GM19351 (cell line): ENCODE data around the gene ULK3.

Experiments used
- ATAC-seq: cut with Tn5 transposase; IDR thresholded peaks from one replicate; pipeline ENCODE4 v1.9.1; 2021; ENCODE audit warnings: mild to moderate bottlenecking, moderate library complexity; ENCODE audit not compliant: unreplicated experiment

ULK3 gene

DNA sequence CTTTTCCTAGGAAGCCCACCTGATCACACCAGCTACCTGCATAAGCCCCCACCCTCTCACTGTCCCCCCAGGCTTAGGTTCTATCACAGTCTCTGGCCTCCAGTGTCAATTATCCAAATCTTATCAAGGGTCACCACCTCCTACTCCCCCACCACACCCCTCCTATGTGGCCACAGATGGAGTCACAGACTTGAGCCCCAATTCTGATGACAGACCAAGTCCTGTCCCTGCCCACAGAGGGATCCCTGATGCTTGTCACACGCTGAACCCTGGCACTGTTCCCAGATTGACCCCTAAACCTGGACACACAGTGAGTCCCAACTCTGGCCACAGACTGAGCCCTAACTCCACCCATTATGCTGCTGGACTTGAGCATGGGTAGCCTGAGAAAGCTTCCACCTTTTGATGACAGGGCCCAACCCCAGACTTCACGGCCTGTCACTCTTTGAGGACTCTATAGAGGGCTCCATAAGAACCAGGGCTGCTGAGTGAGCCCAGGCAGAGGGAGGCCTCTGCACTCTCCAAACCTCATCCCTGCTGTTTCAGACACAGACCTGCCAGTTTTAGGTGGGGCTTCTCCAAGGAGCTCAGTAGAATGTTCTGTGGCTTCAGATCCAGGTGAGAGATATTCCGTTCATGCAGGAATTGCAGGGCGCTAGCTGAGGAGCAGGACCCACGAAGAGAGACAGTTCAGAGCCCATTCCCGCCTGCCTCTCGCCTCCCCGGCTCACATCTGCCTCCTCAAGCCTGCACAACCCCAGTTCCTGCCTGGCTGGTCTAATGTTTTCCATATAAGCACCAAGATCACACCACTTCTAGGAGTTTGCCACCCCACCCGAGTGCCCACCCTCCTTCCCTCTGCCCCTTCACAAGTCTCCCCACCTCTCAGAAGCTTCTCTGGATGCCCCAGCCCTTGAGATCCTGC lies 1.8 kb downstream of the ULK3 start:
- ATAC-seq: no peak

DNA sequence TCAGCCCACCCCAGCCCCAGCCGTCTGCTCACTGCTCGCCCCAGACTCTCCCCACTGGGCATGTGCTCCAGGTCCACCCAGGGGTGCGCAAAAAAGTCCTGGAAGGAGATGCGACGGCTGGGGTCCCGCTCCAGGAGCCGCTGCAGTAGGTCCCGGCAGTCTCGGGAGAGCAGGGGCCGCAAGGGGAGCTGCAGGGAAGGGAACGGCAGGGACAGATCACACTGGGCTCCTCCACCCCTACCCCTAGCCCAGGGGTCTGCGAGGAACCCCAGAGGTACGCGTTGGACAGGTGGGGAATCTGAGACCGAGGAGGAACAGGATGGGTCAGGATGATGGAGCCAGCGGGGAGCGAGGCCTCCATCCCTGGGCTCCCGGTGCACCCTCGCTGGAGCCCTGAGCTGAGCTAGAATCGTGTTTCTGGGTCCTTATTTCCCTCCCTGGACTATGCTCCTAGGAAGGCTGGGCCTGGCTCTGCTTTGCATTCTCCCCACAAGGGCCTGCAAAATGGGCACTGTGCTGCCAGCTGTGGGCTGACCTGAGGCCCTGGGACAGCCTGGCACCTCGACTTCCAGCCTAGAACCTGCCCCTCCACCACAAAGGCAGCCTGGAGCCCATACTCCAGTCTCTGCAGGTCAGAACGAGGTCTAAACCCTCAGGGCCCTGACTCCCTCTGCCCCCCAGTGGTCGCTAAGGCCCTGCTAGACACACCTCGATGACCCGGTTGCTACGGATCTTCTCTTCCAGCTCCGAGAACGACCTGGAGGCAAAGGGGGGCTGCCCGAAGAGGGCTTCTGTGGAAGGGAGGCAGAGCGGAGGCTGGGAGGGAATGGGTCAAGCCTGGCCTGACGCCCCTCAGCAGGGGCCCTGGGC lies 3.2 kb downstream of the ULK3 start:
- no peak for ATAC-seq

DNA sequence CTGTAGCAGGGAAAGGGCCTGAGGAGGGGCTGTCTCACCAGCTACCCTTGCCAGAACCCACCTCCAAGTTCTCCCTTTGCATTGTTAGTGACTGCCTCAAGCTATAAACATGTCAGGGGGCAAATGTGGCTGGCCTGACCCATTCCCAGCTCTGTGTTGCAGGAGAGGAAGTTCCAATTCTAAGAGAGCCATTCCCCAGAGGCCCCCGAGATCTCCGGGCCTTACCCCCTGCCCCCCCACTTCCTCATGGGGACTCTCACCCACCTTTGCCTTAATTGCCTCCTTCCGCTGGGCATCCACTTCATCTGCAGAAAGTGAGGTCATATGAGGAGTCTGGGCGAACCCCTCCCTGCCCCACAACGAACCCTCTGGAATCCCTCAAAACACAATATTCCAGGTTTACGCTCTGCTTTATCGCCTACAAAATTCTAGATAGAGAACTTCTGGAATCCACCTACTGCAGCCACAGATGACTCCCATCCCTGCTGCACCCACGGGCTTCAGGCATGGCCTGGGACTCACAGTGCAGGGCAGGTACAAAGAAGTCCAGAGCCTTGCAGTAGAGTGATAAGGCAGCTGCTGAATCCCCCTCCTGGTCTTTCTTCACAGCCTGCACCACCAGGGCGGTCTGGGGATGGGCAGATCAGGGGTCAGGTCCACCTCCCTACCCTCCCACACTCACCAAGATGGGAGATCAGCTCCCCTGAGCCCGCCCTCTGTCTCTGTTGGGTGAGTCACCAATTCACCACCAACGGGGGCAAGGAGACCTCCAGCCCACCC lies 4.0 kb downstream of the ULK3 start:
- no peak for ATAC-seq

GRCh38 chr15:74838137-74838516 lies 4.8 kb downstream of the ULK3 start:
- no peak for ATAC-seq

DNA sequence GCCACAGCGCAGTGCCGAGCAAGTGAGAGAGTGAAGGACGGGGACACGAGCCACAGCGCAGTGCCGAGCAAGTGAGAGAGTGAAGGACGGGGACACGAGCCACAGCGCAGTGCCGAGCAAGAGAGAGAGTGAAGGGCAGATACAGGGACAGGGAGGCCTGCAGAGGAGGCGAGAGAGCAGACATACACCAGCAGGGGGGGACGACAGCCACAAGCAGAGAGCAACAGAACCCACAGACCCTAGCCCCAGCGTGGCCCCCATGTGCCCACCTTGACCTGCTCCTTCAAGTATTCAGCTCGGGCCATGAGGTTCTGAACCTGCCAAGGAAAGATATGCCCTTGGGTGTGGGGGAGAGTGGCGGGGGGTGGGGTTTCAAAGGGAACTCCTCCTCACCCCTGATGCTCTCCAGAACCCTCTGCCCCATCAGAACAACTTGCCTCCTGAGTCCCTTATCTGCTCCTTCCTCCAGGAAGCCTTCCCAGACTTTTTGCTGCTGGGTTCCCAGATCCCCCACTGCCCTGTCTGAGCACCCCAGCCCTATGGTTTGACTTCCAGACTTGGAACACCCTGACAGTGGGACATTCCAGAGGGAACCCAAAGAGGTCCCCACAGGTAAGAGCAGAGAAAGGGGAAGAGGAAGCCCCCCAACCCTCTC lies 5.3 kb downstream of the ULK3 start:
- no peak for ATAC-seq

DNA sequence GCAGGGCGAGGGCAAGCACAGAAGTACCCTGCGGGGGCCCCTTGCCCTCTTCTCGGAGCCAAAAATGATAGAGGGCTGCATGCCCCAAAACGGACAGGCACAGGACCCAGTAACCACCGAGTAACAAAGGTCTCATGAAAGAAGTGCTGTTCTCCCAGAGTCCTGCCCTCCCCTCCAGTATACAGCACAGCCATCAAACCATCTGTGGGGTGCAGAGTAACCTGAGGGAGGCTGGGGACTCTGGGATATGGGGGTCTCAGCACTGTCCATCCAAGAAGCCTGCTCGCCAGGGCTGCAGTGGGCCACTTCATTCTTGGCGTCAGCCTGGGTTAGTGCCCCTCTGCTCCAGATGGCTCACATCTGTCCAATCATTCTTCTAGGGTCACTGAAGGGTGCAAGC lies 6.1 kb downstream of the ULK3 start:
- no peak for ATAC-seq

DNA sequence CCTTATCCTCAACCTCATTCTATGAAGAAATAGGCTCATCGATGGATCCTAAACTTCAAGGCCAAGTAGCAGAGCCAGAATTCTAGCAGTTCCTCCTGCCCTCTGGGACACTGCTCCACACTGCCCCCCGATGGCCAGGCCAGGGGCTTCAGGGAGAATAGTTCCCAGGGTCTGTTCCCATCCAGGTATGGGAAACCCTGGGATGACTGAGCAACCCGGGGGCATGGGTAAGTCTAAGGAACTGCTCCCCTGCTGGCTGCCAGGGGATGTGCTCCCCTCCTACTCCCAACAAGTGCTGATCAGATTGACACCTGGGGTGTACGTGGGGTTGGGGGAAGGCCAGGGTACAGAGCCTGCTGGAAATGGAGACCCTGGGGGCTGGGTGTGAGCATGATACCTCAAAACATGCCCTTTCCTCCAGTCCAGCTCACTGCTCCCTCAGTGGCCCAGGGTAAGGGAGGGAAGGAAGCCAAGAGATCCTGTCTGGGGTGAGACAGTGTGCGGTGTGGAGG lies 7.6 kb downstream of the ULK3 start:
- no peak for ATAC-seq

GRCh38 chr15:74833376-74834107 lies 9.4 kb downstream of the ULK3 start:
- ATAC-seq: no peak

- no peak for ATAC-seq
Measured at GRCh38 chr15:74832826-74833225, 10.1 kb downstream of the ULK3 start.

DNA sequence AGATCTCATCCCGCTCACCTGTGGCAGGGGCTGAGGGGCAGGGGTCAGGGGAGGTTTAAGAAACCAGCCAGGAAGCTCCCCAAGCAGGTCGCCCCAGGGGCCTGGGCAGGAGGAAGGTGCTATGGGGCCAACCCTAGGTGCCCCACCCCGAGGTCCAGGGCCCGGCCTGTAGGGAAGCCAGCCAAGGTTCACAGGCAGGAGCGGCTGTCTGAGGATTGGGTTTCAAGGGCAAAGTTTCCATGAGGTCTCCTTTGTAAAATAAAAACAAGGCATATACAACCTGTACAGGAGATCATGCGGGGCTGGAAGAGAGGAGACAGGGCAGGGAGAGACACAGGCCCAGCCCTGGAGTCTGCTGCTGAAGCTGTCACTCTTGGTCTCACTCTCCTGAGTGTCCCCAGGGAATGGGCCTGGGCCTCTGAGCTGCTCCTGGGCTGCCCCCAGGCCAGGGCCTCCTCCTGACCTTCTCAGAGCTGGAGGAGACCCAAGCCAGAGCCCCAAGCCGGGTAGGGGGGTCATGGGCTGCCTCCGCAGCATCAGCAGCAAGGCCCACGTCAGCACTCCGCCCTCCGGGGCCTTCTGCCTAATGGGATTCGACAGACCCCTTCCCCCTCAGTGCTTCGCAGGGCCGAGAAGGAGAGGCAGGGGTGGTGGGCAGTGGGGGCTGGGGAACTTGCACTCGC lies 11.0 kb downstream of the ULK3 start:
- ATAC-seq: no peak

- ATAC-seq: no peak
Measured at GRCh38 chr15:74830868-74831267, 12.1 kb downstream of the ULK3 start.

DNA sequence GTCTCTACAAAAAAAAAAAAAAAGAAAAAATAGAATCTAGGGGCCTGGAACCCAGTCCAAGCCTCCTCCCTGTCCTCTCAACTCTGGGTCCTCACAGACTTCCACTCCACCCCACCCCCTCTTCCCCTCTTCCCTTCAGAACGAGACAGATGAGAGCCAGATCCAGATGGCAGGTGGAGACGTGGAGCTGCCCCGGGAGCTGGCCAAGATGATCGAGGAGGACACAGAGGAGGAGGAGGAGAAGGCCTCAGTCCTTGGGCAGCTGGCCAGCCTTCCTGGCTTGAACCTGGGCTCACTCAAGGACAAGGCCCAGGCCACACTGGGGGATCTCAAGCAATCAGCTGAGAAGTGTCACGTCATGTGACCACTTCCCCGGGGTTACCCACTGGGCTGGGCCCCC lies 13.0 kb downstream of the ULK3 start:
- ATAC-seq: no peak

- no peak for ATAC-seq
Measured at GRCh38 chr15:74829486-74829885, 13.5 kb downstream of the ULK3 start.

GRCh38 chr15:74828835-74829234 lies 14.1 kb downstream of the ULK3 start:
- no peak for ATAC-seq

DNA sequence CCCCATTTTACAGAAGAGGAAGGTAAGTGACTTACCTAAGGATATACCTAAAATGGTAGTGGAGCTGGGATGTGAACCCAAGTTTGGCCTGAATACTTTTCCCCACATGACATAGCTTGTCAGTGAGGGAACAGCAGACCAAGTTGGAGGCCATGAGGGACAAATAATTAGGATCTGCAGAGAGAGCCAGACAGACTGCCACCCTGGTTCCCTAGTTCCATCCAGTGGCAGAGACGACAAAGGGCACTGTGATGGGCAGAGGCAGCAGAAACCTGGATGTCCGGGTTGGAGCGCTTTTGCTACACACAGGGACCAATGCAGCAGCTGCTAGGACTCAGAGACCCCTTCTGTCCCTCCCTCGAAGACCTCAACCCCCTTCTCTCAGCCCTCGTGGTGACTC lies 15.3 kb downstream of the ULK3 start:
- no peak for ATAC-seq

DNA sequence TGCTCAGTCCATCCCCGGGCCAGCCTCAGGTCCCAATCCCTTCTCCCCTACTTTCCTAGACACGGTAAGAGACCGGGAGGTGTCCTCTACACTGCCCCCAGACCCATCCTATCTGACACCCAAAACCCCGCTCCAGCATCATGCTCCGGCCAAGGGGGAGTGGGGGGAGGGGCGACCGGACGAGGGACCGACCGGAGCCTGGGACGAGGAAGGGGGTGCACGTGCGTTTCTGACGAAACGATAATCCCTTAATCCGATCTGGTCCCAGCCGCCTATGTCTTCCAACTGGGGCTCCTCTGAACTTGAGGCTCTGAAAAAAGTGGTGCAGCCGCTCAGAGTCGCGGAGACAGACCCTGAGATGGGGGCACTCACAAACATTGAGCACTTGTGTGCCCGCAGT lies 16.0 kb downstream of the ULK3 start:
- ATAC-seq: no peak

DNA sequence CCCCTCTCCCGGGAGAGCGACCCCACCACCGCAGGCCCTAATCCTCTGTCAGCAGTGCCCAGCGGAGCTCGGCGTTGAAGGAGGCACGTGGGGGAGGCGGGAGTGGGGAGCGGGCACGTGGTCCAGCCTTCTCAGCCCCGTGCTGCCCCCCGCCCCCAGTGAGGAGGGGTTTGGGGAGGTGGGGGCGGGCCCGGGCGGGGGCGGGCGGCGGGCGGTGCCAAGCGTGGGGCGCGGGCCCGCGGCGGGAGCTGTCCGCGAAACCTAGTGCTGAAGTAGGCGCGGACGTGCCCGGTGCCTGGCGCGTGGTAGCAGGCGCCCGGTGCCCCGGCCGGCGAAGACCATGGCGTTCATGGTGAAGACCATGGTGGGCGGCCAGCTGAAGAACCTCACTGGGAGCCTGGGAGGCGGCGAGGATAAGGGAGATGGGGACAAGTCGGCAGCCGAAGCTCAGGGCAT lies 16.6 kb downstream of the ULK3 start, which contains the start of gene CPLX3:
CPLX3 (plus strand) TSS at position 264 of the 456 bp plus-strand sequence; CDS start at position 341, 77 bp downstream.
- no peak for ATAC-seq

DNA sequence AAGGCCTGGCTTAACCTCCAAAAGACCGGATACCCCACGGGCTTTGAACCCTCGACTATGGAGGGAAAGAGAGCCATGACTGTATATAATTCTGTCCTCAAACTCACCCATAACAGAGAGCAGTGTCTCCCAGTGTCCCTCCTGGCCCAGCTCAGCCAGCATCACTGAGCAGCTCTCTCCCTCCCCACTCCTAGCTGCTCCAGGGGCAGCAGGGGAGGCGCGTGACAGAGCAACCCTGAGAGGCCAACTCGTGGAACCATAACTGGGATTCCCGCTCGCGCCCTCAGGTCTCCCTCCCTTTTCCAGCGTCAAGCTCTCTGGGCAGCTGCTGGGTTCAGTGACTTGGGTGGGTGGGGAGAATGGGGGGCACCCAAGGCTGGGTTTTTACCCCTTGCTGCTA lies 17.1 kb downstream of the ULK3 start:
- no peak for ATAC-seq

GRCh38 chr15:74824976-74825375 lies 18.0 kb downstream of the ULK3 start:
- no peak for ATAC-seq
